Iris pigment epithelial cell (primary cell): ENCODE measurements around the gene CDH13.

Experiments
- DNase-seq: peaks from one replicate; pipeline ENCODE4 v3.0.0-alpha.2; 2011; ENCODE audit warnings: low read depth

Gene CDH13

DNA sequence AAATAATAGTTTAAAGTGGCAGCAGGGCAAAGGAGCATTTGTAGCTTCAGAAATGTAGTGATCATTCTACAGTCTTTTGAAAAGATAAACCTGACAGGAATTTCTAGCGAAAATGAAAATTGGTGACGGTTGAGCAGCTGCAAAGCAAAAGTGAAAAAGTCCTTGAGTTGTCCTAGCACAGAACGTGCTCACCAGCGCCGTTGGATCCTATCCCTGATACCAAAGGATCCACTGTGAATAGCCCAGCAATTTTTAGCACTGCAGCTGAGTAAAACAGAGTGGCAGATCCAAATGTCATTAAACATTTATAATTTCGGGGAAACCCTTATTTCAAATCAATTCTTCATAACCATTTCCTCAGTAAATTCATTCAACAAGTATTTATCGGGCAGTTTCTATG, 727.2 kb downstream of the CDH13 start:
- DNase-seq: no peak

DNA sequence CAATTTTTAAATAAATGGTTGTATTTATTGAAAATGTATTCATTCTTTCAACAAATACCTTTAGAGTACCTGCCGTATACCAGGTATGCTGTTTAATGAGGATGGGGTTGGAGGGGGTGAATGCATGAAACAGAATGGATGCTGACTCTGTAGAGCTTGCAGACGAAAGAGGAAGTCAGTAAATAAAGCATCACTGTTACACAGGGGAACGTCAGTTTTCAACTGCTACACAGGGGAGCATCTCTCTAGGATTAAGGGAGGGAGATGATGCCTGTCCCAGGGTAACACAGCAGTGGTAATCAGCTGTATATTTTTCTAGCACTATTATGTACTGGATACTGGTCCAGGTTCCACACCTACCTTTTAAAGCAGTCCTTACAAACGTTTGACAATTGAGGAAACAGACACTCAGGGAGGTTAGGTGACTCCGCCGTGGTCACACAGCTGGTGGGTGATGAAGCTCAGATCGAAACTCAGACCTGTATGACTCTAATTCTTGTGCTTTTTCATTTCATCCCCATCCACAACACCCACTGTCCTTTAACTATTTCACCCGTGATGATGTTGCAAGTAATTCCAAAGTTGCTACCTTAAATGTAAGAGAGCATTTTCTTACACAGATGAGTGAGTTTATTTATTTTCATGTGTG, 728.9 kb downstream of the CDH13 start:
- no peak for DNase-seq

DNA sequence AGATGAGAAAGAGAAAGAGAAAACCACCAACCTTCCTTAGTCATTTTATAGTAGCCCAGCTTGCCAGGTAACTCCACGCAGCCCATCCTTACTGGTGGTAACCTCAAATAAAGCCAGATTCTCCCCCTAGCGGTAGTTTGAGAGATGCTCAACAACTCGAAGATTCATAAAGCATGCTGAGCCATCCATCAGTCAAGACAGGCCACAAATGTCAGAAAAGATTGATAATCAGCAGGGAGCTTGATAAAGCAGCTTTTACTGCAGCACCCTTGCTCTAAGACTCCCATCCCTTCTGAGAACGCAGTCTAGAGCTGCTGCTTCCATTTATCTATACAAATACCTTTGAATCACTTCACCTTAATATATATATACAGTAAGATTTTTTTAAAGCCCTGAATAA, 729.5 kb downstream of the CDH13 start:
- peak; percentile 79 for DNase-seq

DNA sequence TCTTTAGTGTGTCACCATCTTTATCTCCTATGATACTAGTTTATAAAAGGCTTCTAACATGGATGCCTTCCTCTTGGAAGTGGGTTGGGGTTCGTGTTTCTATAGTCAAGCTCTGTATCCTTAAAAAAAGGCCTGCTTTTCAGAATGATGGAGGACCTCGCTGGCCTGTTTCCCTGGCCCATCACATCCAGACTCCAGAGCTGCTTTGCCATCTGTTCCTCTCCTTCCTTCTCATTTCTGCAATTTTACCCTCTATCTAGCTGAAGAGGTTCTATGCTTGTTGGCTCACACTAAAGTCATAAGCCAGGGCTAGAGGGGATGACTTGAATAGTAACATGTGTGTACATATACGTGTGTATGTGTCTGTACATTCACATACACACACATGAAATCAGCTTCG, 730.2 kb downstream of the CDH13 start:
- no peak for DNase-seq

DNA sequence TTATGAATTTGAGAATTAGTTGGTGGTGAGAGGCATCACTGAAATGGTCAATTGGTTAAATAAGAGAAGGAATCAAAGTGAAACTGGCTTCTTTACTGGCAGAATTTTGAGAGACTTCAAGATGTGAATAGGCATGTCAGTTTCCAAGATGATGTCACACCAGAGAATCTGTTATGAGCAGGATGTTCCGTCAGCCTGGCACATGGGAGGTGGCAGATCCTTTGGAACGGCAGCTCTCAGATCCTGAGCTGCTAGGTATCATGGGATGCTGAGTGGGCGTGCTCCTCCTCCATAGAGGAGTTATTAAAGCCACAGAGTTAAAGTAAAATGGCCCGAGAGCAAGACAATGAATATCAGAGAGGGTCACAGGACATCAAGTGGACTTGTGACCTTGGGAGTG, 736.8 kb downstream of the CDH13 start:
- no peak for DNase-seq

DNA sequence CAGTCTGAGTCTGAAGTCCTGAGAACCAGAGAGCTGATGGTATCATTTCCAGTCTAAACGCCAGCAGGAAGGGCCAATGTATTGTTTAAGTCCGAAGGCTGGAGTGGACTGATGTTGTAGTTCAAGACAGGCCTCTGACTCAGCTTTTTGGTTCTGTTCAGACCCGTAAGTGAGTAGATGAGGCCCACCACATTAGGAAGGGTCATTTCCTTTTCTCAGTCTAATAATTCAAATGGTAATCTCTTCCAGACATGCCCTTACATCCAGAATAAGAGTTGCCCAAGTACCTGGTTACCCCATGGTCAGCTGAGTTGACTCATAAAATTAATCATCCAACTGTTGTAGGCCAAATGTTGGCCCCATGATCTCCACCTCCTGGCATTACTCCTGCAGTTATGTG, 738.4 kb downstream of the CDH13 start:
- DNase-seq: peak; percentile 29

DNA sequence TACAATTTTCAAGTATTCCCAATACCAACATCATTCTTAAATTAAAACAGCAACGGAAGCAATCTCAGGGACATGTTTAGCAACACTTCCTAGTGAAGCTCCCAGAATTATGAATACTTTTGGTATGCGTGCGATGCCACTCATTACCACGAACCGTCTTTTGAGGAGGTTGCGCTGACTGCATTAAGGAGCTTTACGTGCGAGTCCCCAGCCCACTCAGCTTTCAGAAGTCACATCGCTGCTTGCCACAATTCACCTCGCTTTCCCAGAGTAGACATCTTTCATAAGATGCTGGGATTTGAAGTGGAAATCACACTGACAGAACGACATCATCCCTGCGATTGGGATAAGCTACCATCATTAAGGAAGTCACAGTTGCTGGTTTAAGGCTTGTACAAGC, 739.5 kb downstream of the CDH13 start:
- no peak for DNase-seq

DNA sequence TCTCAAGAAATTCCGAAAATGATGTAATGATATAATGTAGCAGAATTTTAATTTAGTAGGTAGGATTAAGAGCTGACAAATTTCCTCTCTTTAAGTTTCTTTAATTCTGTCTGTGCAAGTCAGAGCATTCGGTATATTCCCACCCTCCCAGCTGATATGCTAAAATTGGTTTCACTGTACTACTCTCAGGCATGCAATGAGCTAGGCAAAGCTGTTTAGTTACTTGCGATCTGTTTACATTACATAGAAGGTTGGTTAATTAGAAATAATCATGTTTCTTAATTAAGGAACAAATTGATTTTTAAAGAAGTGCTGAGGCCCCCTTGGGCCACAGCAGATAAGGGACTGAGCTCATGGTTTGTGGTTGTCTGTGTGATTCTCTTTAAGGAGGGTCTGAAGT, 748.2 kb downstream of the CDH13 start:
- DNase-seq: no peak

DNA sequence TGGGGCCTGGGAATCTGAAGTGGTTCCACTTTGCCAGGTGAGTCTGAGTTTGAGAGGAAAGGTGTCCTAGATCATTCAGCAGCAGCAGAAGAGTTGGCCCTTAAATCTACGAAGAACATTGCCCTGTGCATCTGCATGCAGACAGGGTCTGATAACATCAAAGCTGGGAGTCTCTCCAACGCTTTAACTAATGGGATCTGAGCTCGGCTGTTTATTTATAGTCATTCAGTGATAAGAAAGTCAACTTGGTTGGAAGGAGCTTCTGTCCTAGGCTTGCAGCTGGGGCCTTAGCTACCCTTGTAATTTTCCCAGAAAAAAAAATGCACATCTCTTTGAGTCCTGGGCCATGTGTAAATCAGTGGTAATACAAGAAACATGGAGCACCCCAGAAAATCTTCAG, 763.0 kb downstream of the CDH13 start:
- DNase-seq: peak; percentile 29

DNA sequence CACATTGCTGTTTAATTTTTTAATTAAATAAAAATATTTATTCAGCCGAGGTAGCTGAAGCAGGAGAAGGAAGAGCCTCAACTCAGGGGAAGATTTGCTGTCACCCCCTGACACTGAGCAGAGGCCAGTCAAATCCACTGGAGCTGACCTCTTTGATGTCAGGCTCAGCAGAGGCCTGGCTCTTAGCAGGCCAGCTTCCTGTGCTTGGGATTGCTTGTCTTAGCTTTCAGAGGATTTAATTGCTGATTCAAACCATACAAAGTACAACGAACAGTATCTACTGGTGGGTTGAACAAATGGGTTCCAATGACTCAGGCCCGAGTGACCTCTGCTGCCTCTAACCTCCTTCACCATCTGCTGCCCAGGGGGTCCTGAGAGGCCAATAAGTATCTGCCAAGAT, 764.0 kb downstream of the CDH13 start:
- no peak for DNase-seq

DNA sequence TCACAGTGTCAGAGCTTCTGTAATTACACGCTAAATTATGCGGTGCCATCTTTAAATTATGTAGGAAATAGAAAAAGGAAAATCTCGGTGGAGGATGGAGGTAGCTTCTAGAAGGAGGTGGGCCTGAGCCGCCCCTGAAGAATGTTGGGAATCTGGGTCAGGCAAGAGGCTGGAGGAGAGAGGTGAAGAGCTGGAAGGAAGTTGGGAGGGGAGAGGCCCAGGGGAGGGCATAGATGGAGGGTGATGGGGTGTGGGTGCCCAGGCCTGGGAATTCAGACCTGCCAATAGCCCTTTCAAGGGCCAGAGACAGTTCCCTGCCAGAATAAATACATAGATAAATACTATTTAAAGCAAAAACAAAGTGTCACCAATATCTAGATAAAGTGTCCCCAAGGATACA, 766.0 kb downstream of the CDH13 start:
- DNase-seq: no peak

DNA sequence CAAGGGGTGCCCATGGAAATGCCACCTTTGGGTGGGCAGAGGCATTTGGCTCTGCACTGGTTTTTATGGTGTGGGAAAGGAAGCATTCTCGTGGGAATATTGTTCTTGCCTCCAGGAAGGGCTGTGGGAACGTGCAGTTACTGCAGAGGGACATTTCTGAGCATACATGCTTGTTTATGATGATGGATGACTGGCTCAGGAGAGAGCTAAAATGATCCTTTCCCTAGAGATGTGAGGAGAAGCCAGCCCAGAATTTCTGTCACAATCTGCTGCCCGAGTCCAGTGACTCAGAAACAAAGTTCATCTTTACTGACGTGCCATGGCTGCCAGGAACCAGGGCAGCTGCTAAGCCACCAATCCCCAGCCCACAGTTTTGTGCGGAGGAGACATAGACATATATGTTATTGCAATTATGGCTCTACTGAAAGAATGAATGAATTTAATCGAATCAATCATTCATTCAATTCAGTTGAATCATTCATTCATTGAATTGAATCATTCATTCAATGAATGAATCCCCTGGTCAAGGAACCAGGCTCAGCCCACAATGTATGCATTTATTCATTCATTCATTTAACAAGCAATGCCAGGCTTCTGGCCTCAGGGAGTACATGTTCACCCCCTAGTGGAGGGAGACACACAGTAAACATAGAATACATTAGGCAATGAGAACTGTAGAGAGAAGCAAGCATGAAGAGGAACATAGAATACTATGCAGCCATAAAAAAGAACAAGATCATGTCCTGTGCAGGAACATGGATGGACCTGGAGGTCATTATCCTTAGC, 766.6 kb downstream of the CDH13 start:
- DNase-seq: peak; percentile 30

DNA sequence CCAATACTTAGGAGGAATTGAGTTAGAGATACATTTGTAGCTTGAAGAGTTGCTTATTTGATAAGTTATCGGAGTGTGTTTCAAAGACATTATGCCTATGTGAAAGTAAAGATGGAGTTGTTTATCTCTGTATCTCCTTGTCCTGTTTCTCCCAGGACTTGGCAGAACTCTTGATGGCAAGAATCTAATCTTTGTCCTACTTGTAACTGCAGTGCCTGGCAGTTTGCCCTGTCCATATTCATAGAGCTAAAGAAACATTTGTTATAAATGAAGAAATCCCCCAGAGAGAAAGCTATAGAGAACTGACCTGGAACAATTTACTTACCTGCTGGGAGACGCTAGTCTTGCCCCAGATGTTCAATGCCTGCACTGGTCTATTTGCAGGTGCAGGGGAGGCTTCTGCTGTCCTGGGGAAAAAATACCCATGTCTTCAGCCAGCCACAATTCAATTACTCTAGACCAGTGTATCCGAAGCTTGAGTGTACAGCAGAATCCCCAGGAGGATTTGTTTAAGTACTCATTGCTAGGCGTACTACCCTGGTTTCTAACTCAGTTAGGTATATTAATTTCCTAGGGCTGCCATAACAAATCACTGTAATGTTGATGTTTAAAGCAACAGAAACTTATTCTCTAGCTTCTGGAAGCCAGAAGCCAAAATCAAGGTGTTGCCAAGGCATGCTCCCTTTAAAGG, 771.0 kb downstream of the CDH13 start:
- DNase-seq: no peak

DNA sequence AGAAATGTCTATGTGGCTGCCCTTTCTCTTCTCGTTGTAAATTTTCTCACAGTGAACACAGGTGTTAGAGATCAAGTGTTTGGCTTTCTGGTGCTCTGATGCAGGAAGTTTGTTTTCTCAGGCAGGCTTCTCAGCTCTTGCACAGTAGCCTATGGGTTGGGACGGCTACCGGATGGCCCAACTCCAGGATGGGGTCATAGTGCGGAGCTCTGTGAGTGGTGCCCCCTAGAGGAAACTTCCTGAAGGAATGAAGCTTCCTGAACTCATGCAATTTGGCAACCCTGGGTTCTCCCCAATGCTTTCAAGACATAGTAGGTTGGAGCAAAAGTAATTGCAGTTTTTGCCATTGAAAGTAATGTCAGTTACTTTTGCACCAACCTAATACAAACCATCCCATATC, 773.5 kb downstream of the CDH13 start:
- DNase-seq: peak; percentile 30

DNA sequence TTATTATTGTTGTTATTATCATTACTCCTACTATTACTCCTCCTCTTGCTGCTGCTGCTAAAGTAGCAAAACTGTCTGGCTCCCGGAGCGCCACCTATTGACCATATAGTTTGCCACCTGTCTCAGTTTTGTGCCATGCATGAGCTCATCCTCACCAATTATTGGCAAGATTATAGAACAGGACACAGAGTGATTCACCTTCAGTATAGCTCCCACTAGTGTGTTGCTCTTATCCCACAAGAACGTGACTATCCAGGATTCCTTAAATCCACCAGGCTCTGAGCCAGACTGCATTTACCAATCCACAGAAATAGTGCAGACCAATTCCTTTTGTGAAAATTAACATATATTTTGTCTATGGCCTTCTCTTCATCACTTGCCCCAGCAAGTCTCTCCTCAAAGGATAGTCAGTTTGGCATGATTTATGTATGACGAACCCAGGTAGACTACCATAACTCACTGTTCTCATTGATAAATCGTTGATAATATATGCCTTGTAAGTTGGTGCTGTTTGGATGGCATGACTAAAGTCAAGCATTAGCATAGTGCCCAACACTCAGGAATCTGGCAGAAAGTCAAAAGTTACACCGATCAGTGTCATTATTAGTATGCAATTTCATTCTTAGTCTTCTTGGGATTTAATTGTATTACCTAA, 775.5 kb downstream of the CDH13 start:
- DNase-seq: peak; percentile 11

DNA sequence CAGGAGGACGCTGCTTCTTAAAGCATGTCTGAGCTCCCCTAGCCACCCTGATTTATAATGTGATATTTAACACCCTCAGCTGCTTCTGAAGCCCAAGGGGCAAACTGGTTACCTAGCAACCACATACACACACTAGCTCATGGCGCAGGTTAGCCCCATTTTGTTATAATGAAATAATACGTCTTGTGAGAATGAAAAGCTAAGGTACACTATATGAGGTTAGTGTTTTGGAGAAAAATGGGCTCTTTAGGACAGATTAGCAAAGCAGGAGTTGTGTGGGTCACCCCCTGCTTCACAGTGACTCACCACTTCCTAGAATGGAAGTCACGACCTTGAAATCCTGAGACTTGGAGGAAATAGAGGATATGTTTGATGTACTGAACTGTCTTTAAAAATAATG, 776.2 kb downstream of the CDH13 start:
- peak; percentile 60 for DNase-seq

DNA sequence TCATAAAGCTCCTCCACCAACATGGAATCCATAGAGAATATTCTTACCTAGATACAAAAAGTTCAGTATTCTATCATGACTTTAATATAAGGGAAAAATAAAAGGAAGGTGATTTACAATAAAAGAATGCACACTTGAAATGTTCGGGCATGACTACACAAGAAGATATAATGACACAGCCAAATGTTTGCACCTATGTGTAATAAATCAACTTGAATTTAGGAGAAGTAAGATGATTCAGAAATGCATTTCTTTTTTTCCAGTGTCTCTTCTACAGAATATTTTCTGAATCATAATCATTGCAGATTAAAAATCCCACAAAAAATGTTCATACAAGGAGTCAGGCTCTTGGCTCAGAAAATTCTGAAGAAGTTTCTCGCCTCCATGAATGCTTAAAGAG, 777.0 kb downstream of the CDH13 start:
- DNase-seq: peak; percentile 83

DNA sequence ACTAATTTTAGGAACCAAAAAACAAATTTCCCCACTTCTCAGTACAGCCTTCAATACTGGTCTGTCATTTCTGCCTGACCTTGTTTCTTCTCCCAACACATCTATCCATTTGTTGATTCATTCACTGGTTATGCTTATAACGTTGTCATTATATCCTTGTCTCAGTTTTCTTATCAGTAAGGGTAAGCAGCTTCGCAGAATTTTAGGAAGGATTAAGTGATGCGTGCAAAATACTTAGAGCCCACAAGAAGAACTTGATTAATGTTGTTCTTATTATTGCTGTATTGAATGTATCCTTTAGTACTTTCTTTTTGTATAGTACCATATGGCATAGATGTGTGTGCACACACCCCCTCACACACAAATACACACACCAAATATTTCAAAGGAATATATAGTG, 777.5 kb downstream of the CDH13 start:
- peak; percentile 11 for DNase-seq

DNA sequence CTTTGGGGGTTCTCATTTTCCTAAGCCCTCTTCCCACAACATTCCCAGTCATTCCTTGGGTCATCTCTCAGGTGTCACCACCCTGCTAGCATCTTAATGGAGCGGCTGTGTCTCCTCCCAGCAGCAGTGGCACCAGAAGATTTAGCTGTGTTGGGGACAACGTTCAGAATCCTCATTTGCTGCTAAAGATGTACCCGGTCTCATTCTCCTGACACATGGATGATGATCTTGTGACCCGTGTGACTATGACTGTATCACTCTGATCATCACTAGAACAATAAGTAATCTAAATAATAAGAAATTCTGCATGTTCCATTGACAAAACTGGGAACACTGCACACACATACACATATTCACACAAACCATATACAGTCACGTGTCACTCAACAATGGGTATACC, 781.2 kb downstream of the CDH13 start:
- no peak for DNase-seq

DNA sequence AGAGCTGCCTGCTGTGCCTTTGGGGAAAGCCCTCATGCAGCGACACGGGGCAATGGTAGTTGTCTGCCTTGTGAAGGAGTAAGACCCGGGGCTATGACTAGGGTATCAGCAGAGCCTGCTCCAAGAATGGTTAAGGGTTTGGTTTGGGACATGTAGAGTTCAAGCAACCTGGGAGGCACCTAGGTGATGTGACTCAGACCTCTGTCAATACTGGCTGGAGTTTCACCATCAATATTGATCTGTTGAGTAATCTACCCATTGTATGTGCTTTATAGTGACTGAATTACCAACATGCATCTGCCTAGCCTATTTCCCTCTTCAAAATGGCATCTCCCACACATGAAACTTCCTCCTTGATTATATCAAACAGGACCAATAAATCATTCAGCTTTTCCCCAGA, 782.6 kb downstream of the CDH13 start:
- no peak for DNase-seq

DNA sequence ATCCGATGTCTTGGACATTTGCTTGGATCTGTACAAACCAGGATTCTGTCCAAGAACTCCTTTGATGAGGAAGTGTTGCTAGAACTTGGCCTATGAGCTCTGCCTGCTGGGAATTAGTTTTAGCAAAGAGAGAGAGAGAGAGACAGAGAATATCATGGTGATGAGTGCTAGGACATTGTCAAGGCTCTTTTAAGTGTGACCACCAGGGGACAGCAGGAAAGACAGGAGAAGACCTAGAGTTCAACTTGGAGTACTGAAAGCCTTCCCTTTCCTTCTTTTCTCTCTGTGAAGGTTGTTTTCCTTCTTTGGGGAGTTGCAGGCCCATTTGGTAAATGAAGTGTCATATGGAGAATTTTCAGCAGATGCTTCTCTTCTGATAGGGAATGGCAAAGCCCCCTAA, 791.8 kb downstream of the CDH13 start:
- no peak for DNase-seq

DNA sequence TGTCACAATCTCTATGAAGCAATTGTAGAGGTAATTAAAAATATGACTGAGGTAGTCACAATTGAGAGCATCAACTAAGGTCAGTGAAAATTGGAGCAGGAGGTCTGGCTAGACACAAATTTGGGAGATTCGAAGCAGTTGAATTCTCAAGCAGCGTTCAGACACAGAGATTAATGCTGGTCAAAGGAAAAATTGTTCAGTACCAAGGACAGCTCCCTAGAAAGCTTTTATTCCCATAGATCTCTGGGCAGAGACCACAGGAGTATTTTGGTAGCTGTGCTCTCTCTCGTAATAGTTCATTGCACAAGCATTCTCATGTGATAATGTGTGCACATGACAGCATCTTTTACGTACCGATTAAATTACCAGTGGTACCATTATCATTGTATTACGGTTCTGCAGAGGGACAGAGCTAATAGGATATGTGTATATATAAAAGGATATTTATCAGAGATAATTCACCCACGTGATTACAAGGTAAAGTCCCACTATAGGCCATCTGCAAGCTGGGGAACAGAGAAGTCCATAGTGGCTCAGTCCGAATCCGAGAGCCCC, 793.5 kb downstream of the CDH13 start:
- peak; percentile 50 for DNase-seq

DNA sequence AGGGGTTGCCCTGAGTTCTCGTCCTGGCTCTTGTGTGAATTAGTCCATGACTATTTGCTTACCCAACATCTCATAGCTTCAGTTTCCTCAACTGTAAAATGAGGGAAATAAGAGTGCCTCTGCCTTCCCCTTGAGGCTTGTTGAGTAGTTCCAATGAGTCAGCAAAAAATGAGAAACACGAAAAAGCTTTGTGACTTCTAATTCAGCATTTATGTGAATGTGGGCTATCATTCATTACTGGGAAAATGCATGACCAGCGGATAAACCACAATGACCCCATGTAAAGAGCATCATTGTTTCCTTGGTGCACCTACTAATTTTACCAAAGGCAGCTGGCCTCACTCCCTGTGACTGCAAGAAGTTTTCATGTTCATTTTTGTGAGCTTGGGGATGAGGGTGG, 806.4 kb downstream of the CDH13 start:
- DNase-seq: peak; percentile 20
